Right lobe of liver (tissue), 5 donors: ENCODE results near the gene TRIM49D1. TPM values are rescaled to one million over a fixed set of nuclear protein-coding genes. Genes with fewer than 3 reads are reported as not detected.

Source experiments
- small RNA-seq, 2 experiments: library from RNA; depleted of rRNA; stranded (forward); fragments of <200 nt; gene quantifications; one replicate each; pipeline ENCODE3, GENCODE V24; 2016
- total RNA-seq, 6 experiments: library from RNA; depleted of rRNA in 2 of 6; stranded (reverse); fragments of >200 nt in 2 of 6; fragmentation: NEBNext Ultra II Directional in 3 of 6; extraction: Animal tissue kit (Norgen Biotek cat#: 25700) in 3 of 6; gene quantifications; one replicate each; pipeline versions ENCODE4 v1.1.0 to v1.2.4, GENCODE V29; 2016 to 2023
- donor health status: DM: no; HTN: no; CAD: no.
- donor health status: DM: no; HTN: no; CAD: no.
- donor health status: DM: no; HTN: yes; CAD: no.
- donor health status: DM: no; HTN: yes; CAD: no.

The TRIM49D1 gene
- total RNA-seq, 6 experiments from 2014 or later: not detected

Small RNAs within 50 kb of the gene (small RNA-seq; reads per million reads assigned to genes)
- gene AP004607.1: 0 reads per million in 2 experiments

Other genes with a start within 250 kb of the TRIM49D1 start
- not detected for gene TRIM77, start 211.9 kb downstream of the TRIM49D1 start, total RNA-seq
- not detected for gene TRIM49, start 113.7 kb downstream of the TRIM49D1 start, total RNA-seq
- not detected for gene TRIM64B, start 43.8 kb downstream of the TRIM49D1 start, total RNA-seq
- gene TRIM49D2, start 1.8 kb upstream of the TRIM49D1 start, total RNA-seq: not detected
- gene TRIM64, start 43.8 kb upstream of the TRIM49D1 start, total RNA-seq: not detected
- not detected for gene TRIM49C, start 108.9 kb upstream of the TRIM49D1 start, total RNA-seq
- not detected for gene UBTFL1, start 163.7 kb upstream of the TRIM49D1 start, total RNA-seq
- gene NAALAD2, start 212.4 kb upstream of the TRIM49D1 start, total RNA-seq: 1 to 10 TPM in 1 of 6 experiments, under 1 TPM in 5; 0.13 to 1.4 (median 0.38) TPM